Amniotic stem cell (primary cell): ENCODE measurements around the gene OTOF.

Experiments
- DNase-seq: peaks from one replicate; lab custom pipeline; 2025; lab: John Stamatoyannopoulos, UW

Gene OTOF

GRCh38 chr2:26477911-26478253, at the start of gene OTOF:
OTOF (minus strand) TSS chr2:26478124.
- DNase-seq = peak; percentile 30

- no peak for DNase-seq
Observed at GRCh38 chr2:26526589-26526988, 48.7 kb upstream of the OTOF start.

GRCh38 chr2:26526105-26526504, 48.2 kb upstream of the OTOF start:
- no peak for DNase-seq

DNA sequence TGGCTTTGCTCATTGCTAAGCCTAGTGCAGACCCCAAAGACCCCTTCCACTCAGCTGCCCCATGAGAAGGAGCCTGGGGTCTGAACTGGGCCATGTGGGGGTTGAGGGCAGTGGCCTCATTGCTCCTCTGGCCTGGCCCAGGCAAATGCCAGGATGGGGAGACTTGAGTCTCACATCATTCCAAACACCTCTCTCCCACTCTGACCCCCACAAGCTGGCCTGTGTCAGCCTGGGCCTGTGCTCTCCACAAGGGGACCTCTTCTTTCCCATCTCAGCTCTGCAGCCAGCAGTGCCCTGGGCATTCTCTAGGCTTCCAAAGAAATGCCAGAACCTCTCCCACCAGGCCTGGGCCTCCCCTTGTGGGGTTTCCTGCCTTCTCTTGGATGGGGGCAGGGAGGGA, 45.8 kb upstream of the OTOF start:
- no peak for DNase-seq

DNA sequence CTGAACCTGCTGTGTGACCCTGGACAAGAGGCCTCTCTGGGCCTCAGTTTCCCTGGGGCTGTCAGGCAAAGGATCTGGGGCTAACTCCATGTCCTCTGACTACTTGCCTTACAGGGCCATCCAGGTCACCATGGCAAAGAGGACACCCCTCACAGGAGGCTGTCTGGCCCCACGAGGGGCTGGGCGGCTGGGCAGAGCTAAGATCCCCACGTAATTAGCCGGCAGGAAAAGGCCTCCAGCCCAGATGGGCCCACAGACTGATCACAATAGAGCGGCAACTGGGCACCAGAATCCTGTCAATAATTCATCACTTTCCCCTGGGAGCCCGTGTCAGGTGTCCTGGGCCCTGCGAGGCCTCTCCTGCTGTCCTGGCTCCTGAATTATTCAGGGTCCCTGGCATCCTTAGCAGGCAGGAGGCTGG, 44.8 kb upstream of the OTOF start:
- DNase-seq = no peak

DNA sequence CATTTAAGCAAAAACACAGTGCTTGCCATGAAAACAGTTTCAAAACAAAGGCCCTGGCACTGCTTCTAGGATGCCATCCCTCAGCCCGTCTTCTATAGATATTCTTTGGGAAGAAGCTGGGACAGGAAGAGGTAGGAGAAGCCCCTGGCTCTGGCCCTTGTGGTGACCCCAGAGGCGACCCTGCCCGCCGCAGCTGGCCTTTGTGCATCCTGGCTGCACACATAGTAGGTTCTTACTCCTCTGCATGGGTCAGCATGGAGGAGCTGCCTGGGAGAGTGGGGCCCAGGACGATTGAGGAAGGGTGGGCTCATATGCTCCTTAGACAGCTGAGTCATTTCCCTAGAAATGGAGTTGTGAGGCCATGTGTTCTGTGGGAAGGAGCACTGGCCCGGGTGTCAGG, 44.4 kb upstream of the OTOF start:
- DNase-seq = no peak

DNA sequence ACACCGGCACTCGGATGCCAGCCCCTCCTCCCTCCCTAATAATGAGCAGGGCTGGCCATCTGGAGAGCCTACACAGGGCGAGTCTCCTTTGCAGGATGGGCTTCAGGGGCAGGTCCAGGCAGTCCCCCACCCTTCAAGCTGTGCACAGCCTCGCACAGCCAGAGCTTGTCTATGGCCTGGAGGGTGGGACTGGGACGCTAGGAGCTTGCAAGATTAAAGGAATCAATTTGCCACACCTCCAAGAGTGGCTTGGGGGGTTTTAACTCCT, 43.9 kb upstream of the OTOF start:
- DNase-seq = no peak

DNA sequence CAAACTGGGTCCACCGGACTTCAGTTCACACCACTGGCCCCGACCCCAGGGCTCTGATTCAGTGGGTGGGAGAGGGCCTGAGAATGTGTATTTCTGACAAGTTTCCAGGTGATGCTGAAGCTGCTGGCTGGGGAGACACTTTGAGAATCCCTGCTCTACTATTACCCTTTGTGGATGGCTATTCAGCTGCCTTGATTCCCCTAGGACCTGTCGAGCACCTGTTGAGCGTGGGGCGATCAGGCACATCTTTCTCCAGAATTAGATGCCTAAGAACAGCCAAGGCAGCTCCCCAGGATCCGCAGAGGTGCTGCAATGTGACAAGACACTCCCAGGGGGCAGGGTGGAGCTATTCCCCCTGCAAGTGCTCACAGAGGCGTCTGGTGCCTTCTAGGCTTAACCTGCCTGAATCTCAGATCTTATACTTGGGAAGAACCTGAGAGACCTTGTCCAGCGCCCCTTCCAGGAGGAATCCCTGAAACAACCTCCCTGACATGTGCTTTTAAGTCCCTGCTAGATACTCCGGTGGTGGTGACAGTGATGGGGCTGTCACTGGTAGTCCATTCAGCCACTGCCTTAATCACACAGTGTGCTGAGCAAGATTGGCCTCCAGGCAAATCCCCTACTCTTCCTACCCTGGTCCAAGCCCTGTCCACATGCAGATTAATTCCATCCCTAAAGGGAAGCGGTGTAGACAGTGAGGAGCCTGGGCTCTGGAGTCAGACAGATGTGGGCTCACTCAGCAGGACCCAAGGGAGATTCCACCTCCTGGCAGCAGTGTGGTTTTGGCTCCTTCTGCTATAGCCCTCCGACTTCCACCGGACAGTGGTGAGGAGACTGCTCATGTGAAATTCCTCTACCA, 43.4 kb upstream of the OTOF start:
- no peak for DNase-seq

DNA sequence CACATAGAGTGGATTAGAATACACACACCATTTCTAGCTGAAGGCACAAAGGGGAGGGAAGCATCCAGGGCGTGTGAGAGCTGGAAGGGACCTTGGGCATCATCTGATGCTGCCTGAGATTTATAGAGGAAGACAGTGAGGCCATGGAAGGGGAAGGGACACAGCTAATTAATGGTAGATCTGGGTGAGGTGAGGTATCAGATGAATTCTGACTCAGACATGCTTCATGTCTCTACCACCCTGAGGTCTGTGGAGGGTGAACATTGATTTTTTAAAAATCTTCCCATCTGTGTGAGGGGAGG, 42.2 kb upstream of the OTOF start:
- DNase-seq = no peak

DNA sequence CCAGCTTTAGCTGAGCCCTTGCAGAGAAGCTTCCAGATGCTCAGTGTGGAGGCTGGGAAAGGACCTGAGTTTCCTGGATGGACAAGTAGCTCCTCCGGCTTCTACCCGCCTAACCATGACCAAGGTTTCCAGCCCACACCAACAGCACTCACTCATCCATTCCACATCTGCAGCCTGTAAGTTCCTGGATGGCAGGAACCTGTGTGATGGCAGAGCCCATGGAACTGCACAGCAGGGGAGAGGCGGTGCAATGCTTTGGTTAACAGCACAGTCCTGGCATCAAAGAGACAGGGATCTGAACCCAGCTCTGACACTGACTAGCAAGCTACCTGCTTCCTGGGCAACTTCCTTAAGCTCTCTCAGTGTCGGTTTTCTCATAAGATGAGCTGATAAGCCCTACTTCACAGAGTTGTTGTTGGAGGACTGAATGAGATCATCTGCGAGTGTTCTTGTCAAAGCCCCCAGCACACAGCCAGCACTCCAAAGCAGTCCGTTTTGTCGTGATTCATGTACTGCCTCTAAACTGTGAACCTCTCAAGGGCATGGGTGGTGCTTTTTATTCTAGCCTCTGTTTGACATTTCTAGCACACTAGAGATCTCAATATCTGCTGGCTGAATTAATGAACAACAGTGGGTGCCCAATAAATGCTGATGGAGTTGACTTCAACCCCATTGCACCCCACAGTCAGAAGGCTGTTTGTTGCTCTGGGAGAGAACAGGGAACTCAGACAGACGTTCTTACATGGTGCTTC, 41.6 kb upstream of the OTOF start:
- DNase-seq = no peak

GRCh38 chr2:26516781-26517180, 38.9 kb upstream of the OTOF start:
- no peak for DNase-seq

GRCh38 chr2:26516246-26516645, 38.3 kb upstream of the OTOF start:
- no peak for DNase-seq

- DNase-seq = no peak
Observed at GRCh38 chr2:26515771-26516170, 37.8 kb upstream of the OTOF start.

DNA sequence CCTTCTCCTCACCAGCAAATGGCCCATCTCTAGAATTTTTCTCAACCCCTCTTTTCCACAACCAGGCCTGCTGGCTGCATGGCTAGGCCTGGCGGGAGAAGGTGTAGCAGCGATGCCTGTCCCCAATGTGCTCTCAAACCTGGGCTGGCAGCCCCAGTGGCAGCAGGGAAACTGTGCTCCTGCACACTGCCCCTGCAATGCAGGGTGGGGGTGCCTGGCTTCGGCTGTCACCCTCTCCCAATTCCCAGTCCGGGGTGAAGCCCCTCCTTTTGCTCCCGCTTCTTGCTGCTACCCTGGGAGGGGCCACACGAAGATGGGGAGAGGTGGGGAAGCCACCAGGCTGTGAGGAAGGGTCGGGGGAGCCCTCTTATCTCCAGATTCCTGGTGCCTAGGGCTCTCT, 36.1 kb upstream of the OTOF start:
- DNase-seq = no peak

DNA sequence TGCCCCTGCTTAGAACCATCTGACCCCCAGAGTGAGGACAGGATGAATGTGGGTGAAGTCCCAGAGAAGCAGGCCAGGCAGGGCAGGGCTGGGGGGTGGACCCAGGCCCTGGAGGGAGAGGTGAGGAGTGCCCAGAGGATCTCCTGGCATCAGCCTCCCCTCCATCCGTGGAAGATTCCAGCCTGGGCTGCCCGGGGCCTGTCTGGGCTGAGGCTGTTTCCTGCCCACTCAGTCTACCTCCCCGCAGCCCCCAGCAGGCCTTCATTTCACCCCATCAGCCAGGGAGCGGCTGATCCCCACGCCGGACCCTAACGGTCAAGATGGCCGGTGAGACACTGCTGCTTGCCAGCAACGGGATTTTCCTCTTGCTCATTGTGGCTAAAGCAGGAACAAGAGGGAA, 35.3 kb upstream of the OTOF start:
- no peak for DNase-seq

GRCh38 chr2:26511466-26511865, 33.5 kb upstream of the OTOF start:
- no peak for DNase-seq

- no peak for DNase-seq
Observed at GRCh38 chr2:26510344-26510973, 32.5 kb upstream of the OTOF start.

DNA sequence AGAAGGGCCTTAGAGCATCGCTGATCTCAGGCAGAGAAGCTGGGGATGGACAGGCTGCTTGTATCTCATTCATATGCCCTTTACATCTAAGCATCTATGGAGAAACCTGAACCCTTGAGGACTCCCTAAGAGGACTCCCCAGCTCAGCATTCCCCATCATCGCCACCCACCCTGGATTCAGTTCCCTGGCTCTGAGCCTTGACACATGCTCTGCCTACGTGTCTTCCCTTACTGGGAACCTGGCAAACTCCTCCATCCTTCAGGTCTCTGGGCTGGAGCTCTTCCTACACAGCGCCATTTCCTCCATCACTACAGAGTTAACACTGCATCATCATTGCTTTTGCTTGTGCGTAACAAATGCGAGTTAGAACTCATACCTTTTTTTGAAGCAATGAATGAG, 31.2 kb upstream of the OTOF start:
- no peak for DNase-seq

DNA sequence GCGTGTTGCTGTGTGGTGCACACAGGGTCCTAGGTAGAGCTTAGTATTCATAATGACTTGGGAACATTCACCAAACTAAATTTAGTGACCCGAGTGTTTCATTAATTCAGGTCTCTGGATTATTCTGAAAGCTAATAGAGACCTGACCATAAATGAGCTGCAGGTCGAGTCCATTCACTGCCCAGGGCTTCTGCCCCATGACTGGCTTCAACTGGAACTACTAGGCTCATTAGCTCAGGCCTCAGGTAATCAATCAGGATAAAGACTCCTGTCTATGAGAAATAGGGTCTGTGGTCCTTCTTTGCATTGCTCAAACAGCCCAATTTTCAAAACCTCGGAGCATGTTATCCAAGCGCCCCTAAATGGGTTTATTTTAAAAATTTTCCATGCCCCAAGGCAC, 30.0 kb upstream of the OTOF start:
- no peak for DNase-seq

DNA sequence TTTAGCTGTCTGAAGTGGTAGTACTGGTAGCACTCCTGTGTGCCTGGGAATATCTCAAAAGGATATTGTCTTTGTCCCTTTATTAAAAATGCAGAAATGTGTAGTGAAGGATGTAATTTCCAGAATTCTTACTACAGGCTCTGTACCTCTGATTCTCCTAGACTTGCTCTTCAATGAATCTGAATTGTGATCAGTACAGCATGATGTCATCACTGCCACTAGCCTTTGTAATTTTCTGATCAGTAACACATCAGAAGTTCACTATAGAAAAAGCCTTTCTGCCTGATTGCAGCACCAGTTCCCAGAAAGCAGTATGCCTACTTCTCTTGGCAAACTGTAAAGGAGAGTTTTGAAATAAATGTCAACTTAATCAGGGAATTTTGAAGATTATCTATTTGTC, 29.2 kb upstream of the OTOF start:
- no peak for DNase-seq

DNA sequence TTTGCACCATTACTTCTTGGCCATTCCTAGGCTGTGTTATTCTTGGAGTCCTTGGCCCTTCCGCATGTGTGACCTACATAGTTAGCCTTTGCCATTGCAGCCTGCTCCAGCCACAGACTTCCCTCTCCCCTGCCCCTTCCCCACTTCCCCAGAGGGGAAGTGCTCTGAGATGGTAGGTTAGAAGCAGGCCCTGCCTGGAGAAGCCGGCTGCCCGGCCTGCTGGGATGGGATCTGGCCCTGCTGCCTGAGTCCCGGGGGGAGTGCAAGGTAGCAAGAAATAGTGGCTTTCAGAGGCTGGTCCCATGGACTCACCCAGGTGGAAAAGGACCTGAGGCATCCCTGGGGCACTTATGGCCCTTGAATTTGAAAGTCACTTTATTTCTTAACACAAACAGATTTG, 28.4 kb upstream of the OTOF start:
- no peak for DNase-seq

- DNase-seq = no peak
Observed at GRCh38 chr2:26504002-26504401, 26.1 kb upstream of the OTOF start.

DNA sequence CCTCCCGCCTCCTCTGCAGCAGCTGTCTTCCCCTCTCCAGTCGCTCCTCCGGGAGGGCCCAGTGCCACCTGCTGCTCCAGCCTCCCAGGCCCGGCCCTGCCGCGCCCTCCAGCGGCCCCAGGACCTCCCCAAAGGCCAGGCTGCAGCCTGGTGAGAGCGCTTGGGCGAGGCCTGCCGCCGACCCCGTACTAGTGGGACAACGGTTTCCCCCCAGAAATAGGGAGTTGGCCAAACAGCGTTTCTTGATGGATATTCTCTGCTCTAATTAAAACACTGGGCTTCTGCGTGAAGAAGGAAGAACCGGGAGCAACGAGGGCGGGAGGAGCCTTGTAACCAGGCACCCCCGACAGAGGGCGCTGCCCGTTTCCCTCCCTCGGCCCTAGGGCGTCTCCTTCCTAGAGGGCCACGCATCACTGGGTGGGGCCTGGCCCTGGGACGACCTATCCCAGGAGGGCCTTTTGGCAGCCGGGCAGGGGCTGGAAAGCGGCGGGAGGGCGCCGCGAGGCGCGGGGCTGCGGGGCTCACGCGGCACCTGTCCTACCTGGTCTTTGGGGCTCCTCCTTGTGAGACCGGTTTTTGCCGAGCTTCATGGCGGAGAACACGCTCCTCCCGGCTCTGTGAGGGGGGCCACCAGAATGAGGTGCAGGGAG, 25.4 kb upstream of the OTOF start:
- DNase-seq = no peak
